HG02970 (cell line): Measurements from ENCODE around the gene MARCHF5.
A peak's percentile ranks its signal among the peaks of the same experiment; 100 is the strongest.

Experiments used
- ATAC-seq: cut with Tn5 transposase; IDR thresholded peaks from one replicate; pipeline ENCODE4 v1.9.1; 2021; ENCODE audit warnings: mild to moderate bottlenecking, moderate library complexity, moderate number of reproducible peaks; ENCODE audit not compliant: unreplicated experiment, low FRiP score

Gene MARCHF5, protein sequence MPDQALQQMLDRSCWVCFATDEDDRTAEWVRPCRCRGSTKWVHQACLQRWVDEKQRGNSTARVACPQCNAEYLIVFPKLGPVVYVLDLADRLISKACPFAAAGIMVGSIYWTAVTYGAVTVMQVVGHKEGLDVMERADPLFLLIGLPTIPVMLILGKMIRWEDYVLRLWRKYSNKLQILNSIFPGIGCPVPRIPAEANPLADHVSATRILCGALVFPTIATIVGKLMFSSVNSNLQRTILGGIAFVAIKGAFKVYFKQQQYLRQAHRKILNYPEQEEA

DNA sequence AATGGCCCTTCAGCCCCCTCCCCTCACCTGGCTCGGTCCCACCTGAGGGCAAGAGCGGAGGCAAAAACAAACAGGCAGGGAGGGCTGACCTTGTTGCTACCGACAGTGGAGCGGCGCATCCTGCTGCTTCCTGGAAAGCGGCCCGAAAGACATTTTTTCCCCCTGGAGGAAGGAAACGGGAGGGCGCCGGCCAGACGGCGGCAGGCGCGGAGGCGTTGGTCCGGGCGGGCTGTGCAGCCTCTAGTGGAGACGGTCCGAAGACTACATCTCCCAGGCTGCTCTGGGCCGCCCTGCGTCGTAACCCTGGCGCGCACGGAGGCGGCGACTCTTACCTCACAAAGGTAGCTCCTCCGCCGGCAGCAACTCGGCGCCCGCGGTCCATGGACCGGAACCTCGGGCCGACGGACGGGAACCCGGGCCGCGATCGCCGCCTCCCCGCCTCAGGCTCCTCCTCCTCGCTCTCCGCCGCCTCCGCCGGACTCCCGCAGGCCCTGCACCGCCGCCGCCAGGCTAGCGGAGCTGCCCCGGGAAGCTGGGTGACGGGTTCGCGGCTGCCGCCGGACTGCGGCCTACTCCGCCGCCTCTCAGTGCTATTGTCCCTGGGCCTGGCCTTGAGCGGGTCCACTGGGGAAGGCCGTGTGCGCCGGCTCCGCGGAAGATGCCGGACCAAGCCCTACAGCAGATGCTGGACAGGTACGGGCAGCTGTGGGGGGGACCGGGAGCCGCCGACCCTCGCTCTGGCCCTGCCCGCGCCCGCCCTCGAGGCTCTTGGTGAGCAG lies at the start of gene MARCHF5, which contains the start of gene CPEB3:
TSS of gene MARCHF5 (plus strand) at position 331 of the 779 bp plus-strand sequence. CDS start at position 659, 328 bp downstream.
TSS of gene CPEB3 (minus strand) at position 242 of the 779 bp plus-strand sequence. CDS start 50,728 bp downstream, outside the sequence.
- ATAC-seq, result peak; percentile 98

DNA sequence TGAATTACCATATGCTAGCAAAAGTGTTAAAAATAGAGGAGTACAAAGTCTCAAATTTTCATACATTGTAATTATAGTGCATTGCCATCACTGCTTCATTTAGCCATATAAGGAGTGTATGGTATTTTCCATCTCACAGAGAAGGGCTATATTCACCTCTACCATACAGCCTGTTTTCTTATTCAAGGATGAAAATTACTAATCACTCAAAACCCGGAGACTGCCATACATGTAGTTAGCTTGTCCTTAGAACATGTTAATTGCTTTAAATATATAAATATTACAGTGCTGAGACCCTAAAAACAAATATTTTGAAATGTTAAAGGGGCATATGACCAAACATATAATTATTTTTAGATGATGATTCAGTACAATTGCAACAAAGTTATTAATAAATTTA lies 49.5 kb upstream of the MARCHF5 start:
- ATAC-seq, result no peak

DNA sequence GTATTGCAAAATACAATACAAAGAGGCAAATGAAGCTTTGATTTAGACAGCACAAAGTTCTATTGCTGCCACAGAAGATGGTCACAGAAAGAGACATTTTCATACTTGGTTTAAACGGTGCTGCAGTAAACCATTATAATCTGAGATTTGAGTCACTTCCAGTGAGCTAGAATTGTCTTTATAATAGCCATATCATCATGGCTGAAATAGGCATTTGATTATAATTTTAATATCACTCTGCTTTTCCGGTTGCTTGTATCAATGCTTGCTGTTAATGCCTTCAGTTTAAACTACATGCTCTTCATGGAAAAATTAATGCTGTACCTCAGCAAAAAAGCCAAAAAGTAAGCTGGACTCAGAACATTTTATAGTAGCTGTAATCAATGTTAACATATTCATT lies 48.6 kb upstream of the MARCHF5 start:
- ATAC-seq, result no peak

DNA sequence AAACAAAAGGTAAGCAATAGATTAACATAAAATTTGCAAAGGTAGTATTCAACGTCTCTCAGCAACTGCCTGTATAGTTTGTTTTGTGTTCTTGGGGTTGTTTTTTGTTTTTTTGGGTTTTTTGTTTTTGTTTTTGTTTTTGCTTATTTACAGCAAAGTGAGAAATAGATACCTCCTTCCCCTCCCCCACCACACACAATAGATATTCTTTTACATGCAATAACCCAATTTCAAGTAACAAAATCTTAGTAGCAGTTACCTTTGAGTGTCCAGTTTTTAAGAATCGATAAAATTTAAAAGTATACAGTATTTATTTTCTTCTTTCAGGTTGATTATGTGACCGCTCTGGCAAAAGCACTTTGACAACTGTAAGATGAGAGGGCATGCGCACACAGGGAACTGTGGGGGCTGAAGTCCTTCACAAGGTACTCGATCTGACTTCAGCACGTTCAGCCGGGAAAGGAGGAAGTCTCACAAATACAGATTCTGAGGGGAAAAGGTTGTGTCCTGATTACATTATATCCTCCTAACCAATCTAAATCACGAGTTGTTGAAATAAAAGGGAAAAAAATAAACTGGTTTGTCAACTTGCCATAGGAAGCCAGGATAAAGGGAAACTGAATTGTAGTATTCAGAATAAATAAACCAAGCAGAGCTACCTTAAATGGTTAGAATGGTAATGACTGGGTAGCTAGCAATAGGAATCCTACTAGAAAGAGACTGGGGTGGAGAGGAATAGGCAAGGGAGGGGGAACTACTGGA lies 47.9 kb upstream of the MARCHF5 start:
- ATAC-seq, result no peak

DNA sequence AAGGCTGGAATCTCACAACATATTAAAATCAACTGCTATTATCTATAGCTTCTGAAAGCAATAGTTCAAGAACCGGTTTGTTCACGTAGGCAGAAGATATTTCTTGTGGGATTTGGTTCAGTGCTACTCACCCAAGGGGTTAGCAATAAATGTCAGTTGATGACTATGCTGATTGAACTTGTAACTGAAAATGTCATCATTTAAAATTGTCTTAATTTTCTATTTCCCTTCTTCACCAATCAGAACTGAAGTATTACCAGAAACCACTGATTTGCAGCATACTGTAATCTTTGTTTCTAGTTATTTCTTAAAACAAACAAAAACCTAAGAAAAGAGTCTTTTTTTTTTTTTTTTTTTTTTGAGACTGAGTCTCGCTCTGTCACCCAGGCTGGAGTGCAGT lies 46.2 kb upstream of the MARCHF5 start:
- no peak for ATAC-seq

DNA sequence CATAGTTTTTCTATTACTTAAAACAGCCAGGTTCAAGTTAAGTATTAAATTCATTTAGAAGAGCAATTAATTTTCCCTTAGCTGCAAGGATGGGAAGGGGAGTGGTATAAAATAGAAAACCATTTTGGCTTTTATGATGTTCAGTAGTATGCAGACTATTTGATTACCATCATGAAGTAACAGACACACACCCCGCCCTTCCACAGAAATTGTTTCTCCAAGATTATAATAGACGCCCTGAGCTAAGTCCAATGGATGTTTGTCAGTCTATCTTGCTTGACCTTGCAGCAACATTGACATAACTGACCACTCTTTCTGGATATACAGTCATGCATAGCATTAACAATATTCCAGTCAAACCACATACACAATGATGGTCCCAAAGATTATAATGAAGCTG lies 42.4 kb upstream of the MARCHF5 start:
- ATAC-seq, result no peak

DNA sequence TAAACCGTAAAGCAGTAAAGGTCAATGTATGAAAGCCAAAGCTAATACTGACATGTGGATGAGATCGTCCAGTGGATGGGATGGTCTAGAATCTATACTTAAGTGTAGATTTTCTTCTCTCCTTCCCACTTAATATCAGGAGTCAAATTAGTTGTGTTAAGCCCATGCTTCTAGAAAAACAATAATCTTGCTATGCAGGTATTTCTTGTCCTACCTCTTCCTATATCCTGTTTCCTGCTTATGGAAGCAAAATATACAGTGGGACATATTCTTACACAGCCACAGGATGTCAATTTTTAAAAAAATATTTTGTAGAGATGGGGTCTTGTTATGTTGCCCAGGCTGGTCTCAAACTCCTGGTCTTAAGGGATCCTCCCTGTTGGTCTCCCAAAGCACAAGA lies 27.6 kb upstream of the MARCHF5 start:
- no peak for ATAC-seq

DNA sequence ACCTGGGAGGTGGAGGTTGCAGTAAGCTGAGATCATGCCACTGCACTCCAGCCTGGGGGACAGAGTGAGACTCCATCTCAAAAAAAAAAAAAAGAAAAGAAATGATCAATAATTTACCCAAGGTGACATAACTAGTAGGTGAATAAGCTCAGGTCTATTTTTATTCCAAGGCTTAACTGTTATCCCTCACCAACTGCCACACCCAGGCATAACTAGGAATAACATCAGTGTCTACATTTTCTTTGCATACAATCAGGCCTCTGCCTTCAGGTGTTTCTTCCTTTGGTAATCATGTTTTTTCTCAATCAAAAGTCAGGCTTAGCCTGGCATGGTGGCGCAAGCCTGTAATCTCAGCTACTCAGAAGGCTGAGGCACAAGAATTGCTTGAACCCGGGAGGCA lies 26.7 kb upstream of the MARCHF5 start:
- no peak for ATAC-seq

DNA sequence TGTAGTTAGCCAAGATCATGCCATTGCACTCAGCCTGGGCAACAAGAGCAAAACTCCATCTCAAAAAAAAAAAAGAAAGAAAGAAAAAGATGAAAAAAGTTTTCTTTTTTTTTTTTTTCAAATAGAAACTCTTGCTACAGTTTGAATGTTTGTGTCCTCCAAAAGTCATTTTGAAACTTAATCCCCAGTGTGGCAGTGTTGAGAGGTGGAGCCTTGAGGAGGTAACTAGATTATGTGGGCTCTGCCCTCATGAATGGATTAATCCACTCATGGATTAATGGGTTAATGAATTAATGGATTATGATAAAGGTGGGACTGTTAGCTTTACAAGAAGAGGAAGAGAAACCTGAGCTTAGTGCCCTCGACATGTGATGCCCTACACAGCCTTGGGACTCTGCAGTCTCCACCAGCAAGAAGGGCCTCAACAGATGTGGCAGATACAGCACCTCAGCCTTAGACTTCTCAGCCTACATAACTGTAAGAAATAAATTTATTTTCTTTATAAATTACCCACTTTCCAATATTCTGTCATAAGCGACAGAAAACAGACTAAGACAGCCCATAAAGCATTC lies 25.2 kb upstream of the MARCHF5 start:
- ATAC-seq, result no peak

DNA sequence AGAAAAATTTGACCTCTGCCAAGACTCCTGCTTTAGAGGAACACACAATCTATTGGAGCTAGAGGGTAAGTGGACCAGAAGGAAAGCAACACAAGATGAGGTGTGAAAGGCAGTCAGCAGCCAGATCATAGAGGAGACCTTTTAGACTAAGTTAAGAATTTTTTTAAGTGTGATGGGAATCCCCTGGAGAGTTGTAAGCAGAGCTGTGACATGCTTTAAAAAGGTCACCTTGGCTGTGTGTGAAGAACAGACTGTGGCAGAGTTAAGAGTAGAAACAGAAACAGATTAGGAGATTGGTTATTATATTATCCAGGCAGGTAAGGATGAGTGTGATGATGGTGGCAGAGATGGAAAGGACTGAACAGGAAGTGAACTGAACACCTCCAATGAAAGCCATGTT lies 23.6 kb upstream of the MARCHF5 start:
- ATAC-seq, result no peak

DNA sequence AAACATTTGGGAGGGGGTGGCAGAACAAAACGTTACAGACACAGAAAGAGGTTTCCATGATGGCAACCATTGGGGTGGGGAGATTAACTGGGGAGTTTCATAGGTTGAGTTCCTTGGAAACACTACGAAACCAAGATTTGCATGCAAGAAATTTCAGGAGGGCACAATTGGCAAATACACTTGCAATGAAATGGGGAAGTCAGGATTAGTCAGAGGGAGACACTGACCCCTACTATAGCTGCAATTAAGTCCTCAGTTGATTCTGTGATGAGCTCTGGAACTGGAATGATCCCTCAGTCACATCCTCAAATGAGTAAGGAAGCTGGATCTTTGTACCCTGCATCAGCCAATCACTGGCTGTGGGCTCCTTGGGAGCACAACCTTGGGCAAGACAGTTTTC lies 22.2 kb upstream of the MARCHF5 start:
- no peak for ATAC-seq

DNA sequence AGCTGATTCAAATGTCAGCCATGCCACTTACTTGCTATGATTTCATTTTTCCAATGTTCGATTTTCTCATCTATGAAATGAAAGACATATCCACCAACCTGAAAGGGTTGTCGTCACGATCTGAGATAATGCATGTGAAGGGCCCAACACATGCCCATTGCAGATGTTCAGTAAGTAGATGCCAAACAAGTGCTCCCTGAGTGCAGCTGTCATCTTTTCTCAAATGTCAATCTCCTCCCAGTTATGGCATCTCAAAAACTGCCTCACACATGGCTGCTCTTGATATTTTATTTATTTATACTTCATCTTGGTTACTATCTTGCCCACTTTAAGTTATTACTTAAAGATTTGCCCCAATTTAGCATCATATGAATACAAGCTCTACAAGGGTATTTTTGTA lies 16.9 kb upstream of the MARCHF5 start:
- ATAC-seq, result no peak

DNA sequence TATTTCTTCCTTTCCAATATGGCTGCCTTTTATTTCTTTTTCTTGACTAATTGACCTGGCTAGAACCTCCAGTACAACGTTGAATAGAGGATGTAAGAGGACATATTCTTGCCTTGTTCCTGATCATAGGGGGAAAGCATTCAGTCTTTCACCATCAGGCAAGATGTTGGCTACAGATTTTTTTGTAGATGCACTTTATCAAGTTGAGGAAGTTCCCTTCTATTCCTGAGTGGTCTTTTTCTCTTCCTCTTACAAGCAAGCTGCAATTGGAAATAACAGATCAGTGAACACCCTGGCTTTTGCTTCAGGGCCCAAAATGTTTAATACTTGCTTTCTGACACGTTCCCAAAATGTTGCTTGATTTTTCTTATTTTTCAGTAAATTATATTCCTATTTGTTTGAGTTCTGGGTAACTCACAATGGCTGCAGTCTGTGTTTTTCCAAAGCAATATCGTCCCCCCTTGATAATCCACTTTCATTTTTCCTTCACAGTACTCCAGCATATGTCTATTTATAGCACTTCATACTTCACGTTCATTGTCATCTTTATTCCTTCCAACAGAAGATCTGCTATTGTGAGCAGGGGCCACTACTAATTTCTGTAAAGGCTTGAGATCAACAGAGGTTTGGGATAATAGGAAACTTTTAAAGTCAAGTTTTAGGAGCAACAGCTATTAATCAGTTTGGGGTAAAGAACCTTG lies 11.8 kb upstream of the MARCHF5 start:
- ATAC-seq, result no peak

DNA sequence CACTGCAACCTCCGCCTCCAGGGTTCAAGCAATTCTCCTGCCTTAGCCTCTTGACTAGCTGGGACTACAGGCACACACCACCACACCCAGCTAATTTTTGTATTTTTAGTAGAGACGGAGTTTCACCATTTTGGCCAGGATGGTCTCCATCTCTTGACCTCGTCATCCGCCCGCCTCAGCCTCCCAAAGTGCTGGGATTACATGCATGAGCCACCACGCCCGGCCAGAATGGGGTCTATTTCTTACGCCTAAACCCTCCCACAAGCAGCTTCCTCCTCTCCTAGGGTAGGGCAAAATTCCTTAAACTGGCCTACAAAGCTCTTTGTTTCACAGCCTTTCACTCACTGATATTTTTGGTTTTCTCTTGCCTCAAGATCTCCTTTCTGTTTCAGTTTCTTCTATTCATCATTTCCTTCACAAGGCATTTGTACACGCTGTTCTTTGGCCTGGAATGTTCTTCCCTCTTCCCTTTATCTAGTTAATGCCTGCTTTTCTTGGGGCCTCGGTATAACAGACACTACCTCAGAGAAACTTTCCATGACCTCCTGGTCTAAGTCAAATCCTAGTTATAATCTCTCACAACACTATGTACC lies 6.8 kb upstream of the MARCHF5 start:
- ATAC-seq, result no peak

DNA sequence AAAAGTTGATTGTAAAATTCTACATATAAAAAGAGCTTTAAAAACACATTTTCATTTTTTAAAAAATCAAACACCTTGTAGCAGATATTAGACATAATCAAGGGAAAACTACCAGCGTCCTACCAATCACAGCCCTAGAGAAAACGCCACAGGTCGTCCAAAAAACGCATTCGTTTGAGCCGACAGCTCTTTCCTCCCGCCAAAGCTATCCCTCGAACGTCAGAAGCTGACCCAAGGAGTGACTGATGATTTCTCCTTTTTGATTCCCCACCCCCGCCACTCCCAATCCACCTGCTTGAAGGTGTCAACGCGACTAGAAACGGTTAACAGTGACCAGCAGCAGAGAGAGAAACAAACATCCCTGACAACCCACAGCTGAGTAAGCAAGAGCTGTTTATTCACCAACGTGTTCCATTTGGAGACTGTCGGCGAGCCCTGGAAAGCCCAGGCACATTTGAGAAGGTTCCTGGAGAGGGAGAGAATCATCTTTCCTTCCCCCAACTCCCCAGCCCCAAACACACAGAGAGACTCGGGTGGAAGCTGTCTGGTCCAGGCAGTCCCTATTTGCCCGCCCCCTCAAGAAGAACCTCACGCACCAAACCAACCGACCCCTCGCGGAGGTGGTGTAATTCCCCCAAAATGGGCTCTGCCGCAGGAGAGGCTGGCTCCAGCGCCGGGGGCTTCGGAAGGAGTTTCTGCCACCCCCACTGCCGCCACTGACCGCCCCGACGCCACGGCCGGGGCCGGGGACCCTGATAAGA lies 711 bp upstream of the MARCHF5 start:
- ATAC-seq, result peak; percentile 3

DNA sequence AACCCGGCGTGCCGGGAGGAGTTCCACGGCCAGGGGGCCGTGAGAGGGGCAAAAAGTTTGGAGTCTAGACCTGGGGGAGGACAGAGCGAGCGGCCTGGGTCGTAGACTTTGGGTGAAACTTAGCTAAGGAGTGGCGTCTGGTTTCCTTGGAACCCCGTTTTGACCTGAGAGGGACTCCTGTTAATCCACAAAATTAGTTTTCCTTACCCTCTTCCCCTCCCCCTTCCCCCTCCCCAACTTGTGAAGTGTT lies 574 bp downstream of the MARCHF5 start:
- no peak for ATAC-seq

DNA sequence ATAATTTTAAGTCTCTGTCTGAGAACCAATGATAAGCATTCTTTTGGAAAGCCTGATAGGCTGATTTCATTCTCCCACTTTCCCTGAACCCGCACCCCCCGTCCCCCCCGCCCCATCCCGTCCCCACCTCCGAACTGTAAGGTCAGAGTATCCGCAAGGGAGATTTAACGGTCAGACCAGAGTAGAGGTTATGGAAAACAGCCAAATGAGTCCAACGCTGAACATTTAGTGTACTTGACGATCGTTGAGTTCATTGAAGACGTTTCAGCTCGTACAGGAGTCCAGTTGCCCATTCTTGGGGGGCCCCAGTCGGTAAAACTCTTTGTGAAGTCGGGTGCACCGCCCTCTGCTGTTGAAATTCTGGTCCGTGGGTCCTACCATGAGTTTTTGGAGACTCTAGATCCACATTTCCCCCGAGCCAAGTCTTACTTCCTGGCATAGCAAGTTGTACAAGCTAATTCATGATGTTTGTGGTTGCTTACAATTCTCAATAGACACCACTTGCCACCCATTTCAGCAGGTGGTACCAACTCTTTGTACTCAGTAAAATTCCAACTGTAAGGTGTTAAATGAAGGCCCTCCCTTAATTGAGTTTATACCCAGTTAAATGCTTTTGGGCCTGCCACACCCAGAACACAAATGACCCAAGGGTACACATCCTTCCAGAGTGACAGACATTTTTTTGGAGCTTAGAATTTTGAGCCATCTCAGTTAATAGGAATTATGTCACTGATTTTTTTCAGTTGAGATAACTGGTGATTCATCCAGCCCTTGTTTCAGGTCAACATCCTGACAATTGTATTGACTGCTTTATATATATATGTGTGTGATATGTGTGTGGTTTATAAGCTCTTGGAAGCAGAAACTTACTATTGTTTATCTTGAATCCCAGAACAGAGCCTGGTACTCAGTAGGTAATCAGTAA lies 1.2 kb downstream of the MARCHF5 start:
- ATAC-seq, result no peak

DNA sequence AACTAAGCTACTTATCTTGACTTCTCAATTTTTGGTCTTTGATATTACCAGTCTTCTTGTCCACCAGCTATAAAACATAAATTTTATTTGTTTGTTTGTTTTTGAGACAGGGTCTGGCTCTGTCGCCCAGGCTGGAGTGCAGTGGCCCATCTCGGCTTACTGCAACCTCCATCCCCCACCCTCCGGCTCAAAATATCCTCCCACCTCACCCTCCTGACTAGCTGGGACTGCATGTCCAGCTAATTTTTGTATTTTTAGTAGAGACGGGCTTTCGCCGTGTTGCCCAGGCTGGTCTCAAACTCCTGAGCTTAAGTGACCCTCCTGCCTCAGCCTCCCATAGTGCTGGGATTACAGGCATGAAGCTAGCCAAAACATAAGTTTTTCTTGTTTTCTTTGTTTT lies 7.5 kb downstream of the MARCHF5 start:
- no peak for ATAC-seq
